ENCODE results near the gene MST1. TPM values are rescaled to one million over a fixed set of nuclear protein-coding genes. Genes with fewer than 3 reads are reported as not detected.

The MST1 gene
- polyA plus RNA-seq, 4 donors = 115 to 197 (median 150) TPM

- no peak for DNase-seq (ENCODE audit: low read depth in 4 of 4, low spot score in 3 of 4)
Measured at GRCh38 chr3:49641921-49642707, 47.2 kb downstream of the MST1 start.

- DNase-seq (ENCODE audit: low read depth in 4 of 4, low spot score in 3 of 4) = no peak
Measured at GRCh38 chr3:49641292-49641691, 48.0 kb downstream of the MST1 start.

GRCh38 chr3:49639551-49639950 lies 49.7 kb downstream of the MST1 start:
- no peak for DNase-seq (ENCODE audit: low read depth in 4 of 4, low spot score in 3 of 4)

GRCh38 chr3:49638445-49638844 lies 50.8 kb downstream of the MST1 start:
- no peak for DNase-seq (ENCODE audit: low read depth in 4 of 4, low spot score in 3 of 4)

- no peak for DNase-seq (ENCODE audit: low read depth in 4 of 4, low spot score in 3 of 4)
Measured at GRCh38 chr3:49636883-49637609, 52.2 kb downstream of the MST1 start.

- no peak for DNase-seq (ENCODE audit: low read depth in 4 of 4, low spot score in 3 of 4)
Measured at GRCh38 chr3:49634736-49635135, 54.5 kb downstream of the MST1 start.

Other genes starting within 250 kb of the MST1 start
- 100 to 1,000 TPM; 123 to 132 (median 125) TPM for gene DAG1, start 219.2 kb downstream of the MST1 start, polyA plus RNA-seq (ENCODE audit: insufficient read length in 4 of 4)
- 1 to 10 TPM in 3 of 4 donors, under 1 TPM in 1; 0.98 to 1.8 (median 1.5) TPM for gene BSN, start 135.0 kb downstream of the MST1 start, polyA plus RNA-seq (ENCODE audit: insufficient read length in 4 of 4)
- 100 to 1,000 TPM; 143 to 155 (median 147) TPM for gene APEH, start 15.1 kb downstream of the MST1 start, polyA plus RNA-seq (ENCODE audit: insufficient read length in 4 of 4)
- 10 to 100 TPM; 35.2 to 38.2 (median 36.8) TPM for gene RNF123, start 83 bp upstream of the MST1 start, polyA plus RNA-seq (ENCODE audit: insufficient read length in 4 of 4)
- gene AMIGO3, start 30.2 kb upstream of the MST1 start, polyA plus RNA-seq (ENCODE audit: insufficient read length in 4 of 4) = 1 to 10 TPM in 3 of 4 donors, under 1 TPM in 1; 0.94 to 2.6 (median 1.3) TPM
- gene GMPPB, start 34.5 kb upstream of the MST1 start, polyA plus RNA-seq (ENCODE audit: insufficient read length in 4 of 4) = 10 to 100 TPM; 12.8 to 17.0 (median 14.0) TPM
- 10 to 100 TPM; 54.0 to 64.2 (median 59.5) TPM for gene IP6K1, start 97.1 kb upstream of the MST1 start, polyA plus RNA-seq (ENCODE audit: insufficient read length in 4 of 4)
- under 1 TPM in 1 of 4 donors, not detected in 3; 0.05 TPM for gene CDHR4, start 110.4 kb upstream of the MST1 start, polyA plus RNA-seq (ENCODE audit: insufficient read length in 4 of 4)
- 10 to 100 TPM; 10.3 to 13.1 (median 12.0) TPM for gene INKA1, start 113.8 kb upstream of the MST1 start, polyA plus RNA-seq (ENCODE audit: insufficient read length in 4 of 4)
- 10 to 100 TPM; 35.4 to 45.3 (median 39.2) TPM for gene UBA7, start 124.5 kb upstream of the MST1 start, polyA plus RNA-seq (ENCODE audit: insufficient read length in 4 of 4)
- 10 to 100 TPM in 2 of 4 donors, 1 to 10 TPM in 2; 8.6 to 10.4 (median 9.9) TPM for gene TRAIP, start 167.1 kb upstream of the MST1 start, polyA plus RNA-seq (ENCODE audit: insufficient read length in 4 of 4)
- under 1 TPM; 0.07 to 0.39 (median 0.15) TPM for gene CAMKV, start 180.4 kb upstream of the MST1 start, polyA plus RNA-seq (ENCODE audit: insufficient read length in 4 of 4)
- 1 to 10 TPM in 3 of 4 donors, under 1 TPM in 1; 0.84 to 1.5 (median 1.3) TPM for gene MST1R, start 214.4 kb upstream of the MST1 start, polyA plus RNA-seq (ENCODE audit: insufficient read length in 4 of 4)
- gene MON1A, start 240.3 kb upstream of the MST1 start, polyA plus RNA-seq (ENCODE audit: insufficient read length in 4 of 4) = 10 to 100 TPM in 1 of 4 donors, 1 to 10 TPM in 3; 7.1 to 10.8 (median 7.9) TPM

Measured in right renal pelvis (tissue), 4 donors.